UCSD-AML1 (cell line): ENCODE measurements around the gene THRAP3.
"Not testable (repeated sequence)": the region's sequence is repeated elsewhere in the genome, so short reads cannot be mapped to it uniquely, and the experiment has no call there.

Experiments used
- DNase-seq: peaks from one replicate; lab custom pipeline; 2025; ENCODE audit not compliant: unreplicated experiment; lab: John Stamatoyannopoulos, UW

Gene THRAP3, protein sequence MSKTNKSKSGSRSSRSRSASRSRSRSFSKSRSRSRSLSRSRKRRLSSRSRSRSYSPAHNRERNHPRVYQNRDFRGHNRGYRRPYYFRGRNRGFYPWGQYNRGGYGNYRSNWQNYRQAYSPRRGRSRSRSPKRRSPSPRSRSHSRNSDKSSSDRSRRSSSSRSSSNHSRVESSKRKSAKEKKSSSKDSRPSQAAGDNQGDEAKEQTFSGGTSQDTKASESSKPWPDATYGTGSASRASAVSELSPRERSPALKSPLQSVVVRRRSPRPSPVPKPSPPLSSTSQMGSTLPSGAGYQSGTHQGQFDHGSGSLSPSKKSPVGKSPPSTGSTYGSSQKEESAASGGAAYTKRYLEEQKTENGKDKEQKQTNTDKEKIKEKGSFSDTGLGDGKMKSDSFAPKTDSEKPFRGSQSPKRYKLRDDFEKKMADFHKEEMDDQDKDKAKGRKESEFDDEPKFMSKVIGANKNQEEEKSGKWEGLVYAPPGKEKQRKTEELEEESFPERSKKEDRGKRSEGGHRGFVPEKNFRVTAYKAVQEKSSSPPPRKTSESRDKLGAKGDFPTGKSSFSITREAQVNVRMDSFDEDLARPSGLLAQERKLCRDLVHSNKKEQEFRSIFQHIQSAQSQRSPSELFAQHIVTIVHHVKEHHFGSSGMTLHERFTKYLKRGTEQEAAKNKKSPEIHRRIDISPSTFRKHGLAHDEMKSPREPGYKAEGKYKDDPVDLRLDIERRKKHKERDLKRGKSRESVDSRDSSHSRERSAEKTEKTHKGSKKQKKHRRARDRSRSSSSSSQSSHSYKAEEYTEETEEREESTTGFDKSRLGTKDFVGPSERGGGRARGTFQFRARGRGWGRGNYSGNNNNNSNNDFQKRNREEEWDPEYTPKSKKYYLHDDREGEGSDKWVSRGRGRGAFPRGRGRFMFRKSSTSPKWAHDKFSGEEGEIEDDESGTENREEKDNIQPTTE

DNA sequence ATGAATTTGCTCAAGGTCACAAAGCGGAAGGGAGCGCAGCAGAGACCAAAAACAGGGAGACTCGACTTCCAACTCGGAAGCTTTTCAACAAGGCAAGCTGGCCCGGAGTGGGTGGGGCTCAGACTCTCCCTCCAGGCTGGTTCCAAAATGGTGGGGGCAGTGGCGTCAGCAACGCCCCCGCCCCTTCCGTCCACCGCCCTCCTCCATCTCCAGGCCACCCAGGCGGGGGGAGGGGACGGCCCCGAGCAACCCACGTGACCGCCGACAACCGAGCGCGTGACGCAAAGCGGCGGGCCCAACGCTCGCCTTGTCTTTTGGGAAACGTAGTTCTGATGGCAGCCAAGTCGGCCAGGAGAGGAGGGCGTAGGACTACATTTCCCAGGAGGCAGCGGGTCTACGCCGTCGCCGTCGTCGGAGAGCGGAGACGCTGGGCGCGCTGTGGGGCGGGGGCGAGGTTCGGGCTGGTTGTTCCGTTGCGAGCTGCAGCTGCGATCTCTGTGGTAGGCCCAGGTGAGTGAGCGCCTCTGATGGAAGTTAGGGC, at the start of gene THRAP3:
Gene THRAP3, plus strand, starts transcription at position 448 of the 541 bp plus-strand sequence. CDS start 58,121 bp downstream, outside the sequence.
- DNase-seq: peak; percentile 100

DNA sequence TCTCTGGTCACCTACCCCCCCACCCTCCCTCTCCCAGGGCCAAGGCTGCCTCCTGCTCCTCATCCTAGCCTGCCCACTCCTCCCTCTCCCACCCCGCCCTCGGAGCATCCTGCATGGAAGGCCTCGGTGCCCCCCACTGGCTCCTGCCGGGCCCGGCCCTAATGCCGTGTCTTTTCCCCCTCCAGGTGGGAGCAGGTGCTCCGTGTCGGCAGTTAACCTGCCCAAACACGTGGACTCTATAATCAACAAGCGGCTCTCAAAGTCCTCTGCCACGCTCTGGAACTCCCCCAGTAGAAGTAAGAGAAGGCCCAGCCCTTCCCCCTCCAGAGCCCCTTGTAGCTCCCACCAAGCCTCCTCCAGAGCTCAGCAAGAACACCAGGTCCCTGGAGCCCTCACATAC, 49.5 kb upstream of the THRAP3 start:
- no peak for DNase-seq

DNA sequence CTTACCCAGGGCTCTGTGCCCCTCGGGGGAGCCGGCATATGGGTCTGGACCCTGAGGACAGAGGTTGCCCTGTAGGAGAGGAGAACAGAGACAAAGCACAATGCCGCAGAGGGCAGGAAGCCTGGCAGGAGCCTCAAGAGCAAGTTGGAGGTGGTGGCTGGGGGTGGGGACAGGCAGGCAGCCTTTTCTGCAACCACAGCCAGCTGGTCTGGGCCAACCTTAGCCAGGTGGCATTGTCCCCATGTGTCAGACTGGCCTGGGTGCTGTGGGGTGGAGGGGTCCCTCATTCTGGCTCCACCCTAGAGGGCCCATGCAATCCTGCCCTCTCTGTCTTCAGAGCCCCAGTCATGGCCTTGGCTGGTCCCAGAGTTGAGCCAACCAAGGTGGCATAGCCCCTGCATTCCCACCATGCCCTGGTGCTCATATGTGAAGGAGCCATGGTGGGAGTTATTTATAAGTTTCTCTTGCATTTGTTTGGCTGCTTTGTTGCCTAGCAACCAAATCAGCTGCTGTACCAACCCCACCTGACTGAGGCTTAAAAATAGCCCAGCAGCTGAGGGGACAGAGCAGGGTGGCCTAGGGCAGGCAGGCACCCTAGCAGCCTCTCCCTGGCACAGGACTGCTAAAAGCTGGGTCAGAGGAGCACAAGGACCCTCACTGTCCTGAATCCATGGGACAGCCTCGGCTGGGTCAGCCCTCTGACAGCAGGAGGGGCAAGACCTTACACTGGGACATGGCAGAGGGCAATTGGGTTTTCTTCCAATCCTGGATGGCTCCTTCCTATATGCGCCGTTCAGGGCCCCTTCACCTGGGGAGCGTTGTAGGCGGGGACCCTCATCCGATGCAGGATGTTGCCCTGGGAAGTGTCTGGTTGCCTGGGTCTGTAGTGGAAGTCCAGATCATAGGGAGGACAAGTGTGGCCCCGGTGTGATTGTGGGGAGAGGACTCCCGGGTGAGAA, 48.8 kb upstream of the THRAP3 start:
- DNase-seq: no peak

DNA sequence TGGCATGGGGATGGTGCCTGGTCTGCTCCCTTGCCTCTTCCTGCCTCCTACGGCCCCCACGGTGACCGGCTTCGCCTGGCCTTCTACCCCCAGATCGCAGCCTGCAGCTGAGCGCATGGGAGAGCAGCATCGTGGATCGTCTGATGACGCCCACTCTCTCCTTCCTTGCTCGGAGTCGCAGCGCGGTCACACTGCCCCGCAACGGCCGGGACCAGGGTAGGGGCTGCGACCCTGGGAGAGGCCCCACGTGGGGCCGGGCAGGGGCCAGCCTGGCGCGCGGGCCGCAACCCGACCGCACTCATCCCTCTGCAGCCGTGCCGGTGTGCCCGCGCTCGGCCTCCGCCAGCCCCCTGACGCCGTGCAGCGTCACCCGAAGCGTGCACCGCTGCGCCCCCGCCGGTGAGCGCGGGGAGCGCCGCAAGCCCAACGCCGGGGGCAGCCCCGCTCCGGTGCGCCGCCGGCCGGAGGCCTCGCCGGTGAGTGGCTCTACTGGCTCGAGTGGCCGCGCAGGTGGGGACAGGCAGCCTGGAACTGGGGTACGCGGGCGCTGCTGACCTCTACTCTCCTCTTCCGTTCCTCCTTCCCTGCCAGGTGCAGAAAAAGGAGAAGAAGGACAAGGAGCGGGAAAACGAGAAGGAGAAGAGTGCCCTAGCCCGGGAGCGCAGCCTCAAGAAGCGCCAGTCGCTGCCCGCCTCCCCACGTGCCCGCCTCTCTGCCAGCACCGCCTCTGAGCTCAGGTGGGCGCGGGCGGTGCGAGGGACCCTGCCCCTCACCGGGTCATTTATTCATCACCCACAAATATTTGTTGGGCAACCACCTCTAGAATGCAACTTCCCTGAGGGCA, 47.9 kb upstream of the THRAP3 start:
- DNase-seq: no peak

DNA sequence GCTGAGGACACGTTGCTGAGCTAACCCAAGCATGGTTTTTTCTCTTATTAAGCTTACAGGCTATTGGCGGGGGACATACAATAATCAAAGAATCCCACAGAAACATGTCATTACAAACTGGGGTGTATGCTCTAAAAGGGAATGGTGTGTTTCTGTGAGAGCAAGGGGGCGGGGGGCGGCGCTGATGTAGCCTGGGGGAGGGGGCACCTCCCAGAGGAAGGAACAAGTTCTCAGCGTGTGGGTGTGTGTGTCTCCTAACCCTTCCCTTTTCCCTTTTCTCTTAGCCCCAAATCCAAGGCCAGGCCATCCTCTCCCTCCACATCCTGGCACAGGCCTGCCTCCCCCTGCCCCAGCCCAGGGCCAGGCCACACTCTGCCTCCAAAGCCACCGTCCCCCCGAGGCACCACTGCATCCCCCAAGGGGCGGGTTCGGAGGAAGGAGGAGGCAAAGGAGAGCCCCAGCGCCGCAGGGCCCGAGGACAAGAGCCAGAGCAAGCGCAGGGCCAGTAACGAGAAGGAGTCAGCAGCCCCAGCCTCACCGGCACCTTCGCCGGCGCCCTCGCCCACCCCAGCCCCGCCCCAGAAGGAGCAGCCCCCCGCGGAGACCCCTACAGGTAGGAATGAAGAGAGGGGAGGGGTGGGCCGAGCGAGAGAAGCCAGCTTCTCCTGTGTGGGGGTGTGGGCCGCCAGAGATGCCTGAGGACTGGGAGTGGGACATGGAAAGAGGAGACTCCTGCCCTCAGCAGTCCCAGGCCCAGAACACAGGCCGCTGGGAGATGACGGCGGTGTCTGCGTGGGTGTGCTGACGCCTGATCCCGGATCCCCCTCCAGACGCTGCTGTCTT, 46.4 kb upstream of the THRAP3 start:
- no peak for DNase-seq

DNA sequence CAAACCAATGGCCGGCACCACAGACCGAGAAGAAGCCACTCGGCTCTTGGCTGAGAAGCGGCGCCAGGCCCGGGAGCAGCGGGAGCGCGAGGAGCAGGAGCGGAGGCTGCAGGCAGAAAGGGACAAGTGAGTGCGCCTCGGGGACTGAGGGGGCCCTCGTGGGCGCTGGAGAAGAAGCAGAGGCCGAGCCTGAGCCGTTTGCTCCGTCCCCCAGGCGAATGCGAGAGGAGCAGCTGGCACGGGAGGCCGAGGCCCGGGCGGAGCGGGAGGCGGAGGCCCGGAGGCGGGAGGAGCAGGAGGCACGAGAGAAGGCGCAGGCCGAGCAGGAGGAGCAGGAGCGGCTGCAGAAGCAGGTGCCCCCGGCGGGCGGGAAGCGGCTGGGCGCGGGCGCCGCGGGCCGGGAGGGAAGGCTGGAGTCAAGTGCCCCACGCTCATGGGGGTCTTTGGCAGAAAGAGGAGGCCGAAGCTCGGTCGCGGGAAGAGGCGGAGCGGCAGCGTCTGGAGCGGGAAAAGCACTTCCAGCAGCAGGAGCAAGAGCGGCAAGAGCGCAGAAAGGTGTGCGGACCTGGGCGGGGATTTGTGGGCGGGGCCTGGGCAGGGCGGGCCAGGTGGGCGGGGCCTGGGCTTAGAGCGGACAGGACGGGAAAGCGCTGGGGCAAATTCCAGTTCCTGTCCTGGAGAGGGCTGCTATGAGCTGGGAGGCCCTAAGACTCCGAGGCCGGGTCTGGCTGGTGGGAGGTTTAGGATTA, 45.6 kb upstream of the THRAP3 start:
- DNase-seq: no peak

DNA sequence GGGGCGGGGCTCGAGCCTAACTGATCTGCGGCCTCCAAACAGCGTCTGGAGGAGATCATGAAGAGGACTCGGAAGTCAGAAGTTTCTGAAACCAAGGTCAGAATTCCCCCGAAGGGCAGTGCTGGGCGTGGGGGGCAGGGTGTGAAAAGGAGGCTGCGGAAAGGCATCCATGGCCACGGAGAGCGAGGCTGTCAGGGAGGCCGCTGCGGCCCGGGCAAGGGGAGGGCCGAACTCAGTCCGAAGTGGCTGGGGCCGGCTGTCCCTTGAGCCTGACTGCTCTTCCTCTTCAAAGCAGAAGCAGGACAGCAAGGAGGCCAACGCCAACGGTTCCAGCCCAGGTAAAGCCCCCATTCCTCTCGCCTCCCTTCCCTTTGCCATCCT, 45.0 kb upstream of the THRAP3 start:
- DNase-seq: no peak

DNA sequence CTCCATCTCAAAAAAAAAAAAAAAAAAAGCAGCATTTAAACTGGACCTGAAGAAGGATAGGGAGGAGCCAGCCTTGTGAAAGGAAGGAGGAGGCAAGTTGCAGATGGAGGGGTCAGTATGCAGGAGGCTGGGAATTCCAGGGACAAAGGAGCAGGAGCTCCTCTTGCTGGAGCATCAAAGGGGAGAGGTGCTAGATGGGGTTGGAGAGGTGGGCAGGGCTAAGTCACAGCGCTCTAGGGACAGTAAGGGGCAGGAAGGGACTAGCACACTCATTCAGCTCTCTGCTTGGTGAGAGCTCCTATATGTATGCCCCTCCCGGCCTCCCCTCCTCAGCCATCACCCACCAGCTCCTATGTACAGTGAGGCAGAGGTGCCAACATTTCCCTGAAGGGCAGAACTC, 41.5 kb upstream of the THRAP3 start:
- DNase-seq: no peak

DNA sequence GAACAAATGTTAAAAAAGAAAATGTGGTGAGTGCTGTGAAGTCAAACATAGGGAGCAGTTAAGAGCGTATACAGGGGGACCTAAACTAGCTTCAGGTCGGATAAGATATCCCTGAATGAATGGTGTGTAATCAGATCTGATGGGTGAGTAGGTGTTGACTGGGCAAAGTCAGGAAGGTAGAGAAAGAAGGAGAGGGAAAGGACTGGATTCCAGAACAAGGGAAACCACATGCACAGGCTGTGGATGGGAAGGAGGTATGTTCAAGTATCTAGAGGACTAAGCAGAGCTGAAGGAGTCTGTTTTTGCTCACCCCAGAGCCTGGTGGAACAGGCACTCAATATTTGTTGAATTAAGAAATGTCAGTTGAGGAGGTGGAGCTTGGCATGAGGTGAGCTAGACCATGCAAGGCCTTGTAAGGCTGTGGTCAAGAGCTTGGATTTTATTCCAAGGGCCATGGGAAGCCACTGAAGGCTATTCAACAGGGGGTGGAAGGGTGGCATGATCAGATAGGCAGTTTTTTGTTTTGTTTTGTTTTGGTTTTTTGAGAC, 40.9 kb upstream of the THRAP3 start:
- DNase-seq: no peak

DNA sequence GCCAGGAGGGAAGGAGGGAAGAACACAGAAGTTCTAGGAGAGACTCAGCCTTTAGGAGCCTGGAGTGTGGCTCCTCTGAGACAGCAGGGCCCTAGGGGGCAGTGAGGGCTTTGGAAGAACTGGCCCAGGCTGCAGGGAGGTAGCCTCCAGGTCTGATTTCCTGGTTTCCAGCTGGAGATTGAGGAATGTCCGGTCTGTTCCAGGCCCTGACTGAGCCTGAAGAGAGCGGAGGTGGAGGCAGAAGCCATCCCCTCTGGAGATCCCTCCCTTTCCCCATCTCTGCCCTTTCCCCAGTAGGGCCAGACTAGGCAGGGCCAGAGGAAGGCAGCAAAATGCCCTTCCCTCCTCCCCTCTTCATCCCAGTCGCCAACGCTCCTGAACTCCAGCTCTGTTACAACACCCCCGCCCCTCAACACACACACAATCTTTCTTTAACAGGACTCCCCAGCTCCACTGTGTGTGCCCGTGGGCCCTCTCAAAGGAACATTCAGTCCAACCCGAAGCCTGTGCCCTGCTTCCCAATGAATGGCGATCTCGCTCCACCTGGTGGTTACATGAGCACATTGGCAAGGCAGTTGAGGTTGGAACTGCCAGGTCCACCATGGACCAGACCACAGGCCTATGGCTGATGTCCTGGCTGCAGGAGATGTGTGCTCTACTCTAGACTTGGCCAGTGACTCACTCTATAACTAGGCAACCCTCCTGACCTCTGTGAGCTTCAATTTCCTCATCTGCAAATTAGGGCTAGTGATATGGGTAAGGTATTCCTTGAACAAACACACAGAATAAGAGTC, 36.2 kb upstream of the THRAP3 start:
- DNase-seq: peak; percentile 76

DNA sequence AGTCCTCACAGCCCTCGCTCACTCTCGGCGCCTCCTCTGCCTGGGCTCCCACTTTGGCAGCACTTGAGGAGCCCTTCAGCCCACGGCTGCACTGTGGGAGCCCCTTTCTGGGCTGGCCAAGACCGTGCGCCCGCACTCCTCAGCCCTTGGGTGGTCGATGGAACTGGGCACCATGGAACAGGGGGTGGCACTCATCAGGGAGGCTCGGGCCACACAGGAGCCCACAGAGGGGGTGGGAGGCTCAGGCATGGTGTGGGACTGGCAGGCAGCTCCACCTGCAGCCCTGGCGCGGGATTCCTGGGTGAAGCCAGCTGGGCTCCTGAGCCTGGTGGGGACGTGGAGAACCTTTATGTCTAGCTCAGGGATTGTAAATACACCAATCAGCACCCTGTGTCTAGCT, 27.4 kb upstream of the THRAP3 start:
- DNase-seq: not testable (repeated sequence)

DNA sequence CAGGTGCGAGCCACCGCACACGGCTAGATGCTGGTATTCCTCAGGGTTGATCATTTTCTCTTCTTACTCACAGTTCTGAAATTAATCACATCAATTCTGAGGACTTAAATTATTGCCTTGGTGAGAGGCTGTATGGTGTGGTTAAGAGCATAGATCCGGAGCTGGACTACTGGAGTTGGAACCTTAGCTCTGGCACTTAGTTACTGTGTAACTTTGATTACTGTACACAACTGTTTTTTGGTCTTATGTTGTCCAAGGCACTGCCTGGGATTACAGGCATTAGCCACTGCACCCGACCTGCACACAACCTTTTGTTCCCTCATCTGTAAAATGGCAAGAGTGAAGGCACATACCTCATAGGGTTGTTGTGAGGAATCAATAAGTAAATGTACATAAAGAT, 25.6 kb upstream of the THRAP3 start:
- no peak for DNase-seq

DNA sequence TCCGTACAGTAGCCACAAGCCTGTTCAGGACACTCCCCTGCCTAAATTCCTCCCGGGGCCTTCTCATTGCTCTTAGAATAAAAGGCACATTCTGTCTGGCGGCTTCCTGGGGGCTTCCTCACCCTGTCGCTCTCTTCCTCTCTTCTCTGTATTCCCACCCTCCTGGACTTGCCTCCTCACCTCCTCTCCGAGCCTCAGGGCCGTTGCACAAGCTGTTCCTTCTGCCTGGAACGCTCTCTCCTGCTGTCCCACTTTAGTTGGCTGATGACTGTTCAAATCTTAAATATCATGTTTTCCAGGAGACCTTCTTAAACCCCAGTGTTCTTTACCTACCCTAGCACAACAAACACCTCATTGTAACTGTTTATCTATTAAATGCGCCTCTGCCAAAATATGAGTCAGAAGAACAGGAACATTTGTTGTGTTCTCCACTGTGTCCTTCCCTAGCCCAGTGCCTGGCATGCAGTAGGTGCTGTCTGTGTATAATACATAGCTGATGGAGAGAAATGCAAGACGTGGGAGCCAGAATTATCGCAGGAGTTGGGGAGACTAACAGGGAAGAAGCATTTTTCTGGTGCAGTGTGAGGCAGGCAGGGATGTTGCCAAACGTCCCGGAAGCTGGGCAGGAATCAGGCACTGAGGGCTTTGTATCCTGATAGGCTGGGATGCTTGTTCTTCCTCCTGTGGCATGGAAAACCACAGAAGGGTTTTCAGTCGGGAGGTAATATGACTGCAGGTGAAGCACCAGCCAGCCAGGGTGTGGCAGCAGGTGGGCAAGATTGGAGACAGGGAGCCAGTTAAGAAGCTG, 24.1 kb upstream of the THRAP3 start:
- DNase-seq: no peak

DNA sequence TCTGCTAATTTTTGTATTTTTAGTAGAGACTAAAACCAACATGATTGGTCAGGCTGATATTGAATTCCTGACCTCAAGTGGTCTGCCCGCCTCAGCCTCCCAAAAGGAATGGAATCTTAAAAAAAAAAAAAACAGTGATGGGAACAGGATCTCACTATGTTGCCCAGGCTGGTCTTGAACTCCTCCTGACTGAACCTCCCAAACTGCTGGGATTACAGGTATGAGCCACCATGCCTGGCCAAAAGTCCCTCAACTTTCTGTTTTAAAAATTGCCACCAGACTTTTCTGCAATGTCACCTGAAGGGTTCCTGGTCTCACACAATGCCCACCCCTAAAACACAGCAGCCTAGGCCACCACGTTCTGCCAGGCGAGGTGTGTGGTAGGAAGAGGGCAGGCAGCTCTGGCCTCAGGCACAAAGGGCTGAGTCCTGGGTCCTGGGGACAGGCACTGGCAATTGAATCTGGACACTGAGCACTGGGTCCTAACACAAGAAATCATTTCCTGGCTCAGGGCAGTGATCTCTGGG, 21.2 kb upstream of the THRAP3 start:
- no peak for DNase-seq

DNA sequence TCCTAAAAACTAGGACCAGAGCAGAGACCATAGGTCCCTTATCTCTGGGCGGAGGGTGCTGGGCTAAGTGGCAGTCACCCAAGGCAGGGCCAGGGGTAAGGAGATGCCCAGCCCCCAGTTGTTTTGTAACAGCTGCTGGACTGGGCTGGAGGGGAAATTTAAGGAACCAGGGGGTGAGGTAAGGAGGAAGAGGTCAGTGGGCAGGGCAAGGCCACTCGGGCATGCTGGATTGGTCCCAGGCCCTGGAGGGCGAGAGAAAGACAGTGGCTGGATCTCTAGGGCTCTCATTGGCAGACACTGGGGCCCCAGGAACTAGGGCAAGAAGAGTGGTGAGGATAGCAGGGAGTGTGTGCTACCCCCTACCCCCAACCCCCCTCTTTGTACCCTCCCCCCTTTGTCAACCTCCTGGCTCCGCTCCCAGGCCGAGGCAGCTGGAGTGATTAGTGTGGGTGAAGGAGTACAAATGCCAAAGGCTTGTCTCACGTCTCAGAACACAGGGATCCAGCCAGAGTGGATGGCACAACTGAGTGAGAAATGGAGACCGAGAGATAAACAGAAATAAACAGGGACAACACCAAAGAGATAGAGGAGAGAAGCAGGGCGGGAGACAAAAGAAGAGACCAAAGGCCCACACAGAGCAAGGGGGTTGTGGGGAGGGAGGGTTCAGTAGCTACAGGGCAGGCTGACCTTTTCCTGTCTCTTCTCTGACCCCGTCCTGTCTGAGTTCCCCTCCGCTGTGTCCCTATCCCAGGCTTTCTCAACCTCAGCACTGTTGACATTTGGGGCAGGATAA, 20.5 kb upstream of the THRAP3 start:
- DNase-seq: no peak
